B cell (primary cell): Measurements from ENCODE around the gene PDPK1. TPM values are rescaled to one million over a fixed set of nuclear protein-coding genes. Genes with fewer than 3 reads are reported as not detected.

Experiments
- ATAC-seq: fragments of 200-7000 bp; cut with Tn5 transposase; one replicate; pipeline ENCODE4 v1.10.0; 2021; ENCODE audit warnings: low read depth, mild to moderate bottlenecking, moderate number of reproducible peaks, moderate library complexity
- CTCF ChIA-PET: fragments of 350-600 bp; sonication (Branson Sonifier 250); formaldehyde crosslinking; loops from one replicate; lab custom pipeline; 2021; ENCODE audit warnings: antibody characterized with exemption, inconsistent platforms; lab: Charles Lee
- POLR2A ChIA-PET: fragments of 350-600 bp; sonication (Branson Sonifier 250); formaldehyde crosslinking; loops from one replicate; lab custom pipeline; 2021; ENCODE audit warnings: antibody characterized with exemption; lab: Charles Lee
- DNase-seq: peaks from one replicate; pipeline ENCODE4 v3.0.0; 2013
- H2AFZ ChIP-seq: 2 replicates; pipeline ENCODE4 v1.6.1; 2012; ENCODE audit warnings: mild to moderate bottlenecking, low read depth, low read length; ENCODE audit not compliant: insufficient read depth, poor library complexity, severe bottlenecking
- H3K27ac ChIP-seq, 2 donors: 1 replicate in 1 of 2; 2 replicates in 1 of 2; pipeline ENCODE4 v1.5.1; 2012 to 2013; ENCODE audit warnings: low read length in 2 of 2, mild to moderate bottlenecking in 2 of 2, moderate library complexity in 1 of 2
- H3K27me3 ChIP-seq, 4 experiments: fragments of 200-600 bp in 1 of 4; sonication (generic) in 1 of 4; replicated peaks in 1 of 4; 1 replicate in 2 of 4; 2 replicates in 2 of 4; pipeline versions ENCODE4 v1.6.1 to v1.7.0; 2013 to 2016; ENCODE audit warnings: low read length in 3 of 4, mild to moderate bottlenecking in 2 of 4, mixed read lengths in 1 of 4, moderate library complexity in 1 of 4; ENCODE audit not compliant: insufficient read depth in 4 of 4, control insufficient read depth in 3 of 4; ENCODE audit errors: control extremely low read depth in 1 of 4
- H3K36me3 ChIP-seq, 2 experiments: replicated peaks in 1 of 2; 1 replicate in 1 of 2; 2 replicates in 1 of 2; pipeline versions ENCODE4 v1.6.1 to v1.7.1; 2013; ENCODE audit warnings: low read length in 1 of 2; ENCODE audit not compliant: insufficient read depth in 2 of 2, control insufficient read depth in 1 of 2; ENCODE audit errors: control extremely low read depth in 1 of 2, extremely low read depth in 1 of 2
- H3K4me1 ChIP-seq, 2 donors: fragments of 200-600 bp in 1 of 2; sonication (generic) in 1 of 2; 1 replicate in 1 of 2; 2 replicates in 1 of 2; pipeline versions ENCODE4 v1.5.1 to v1.6.1; 2013 to 2017; ENCODE audit warnings: low read length in 2 of 2; ENCODE audit not compliant: control insufficient read depth in 2 of 2, insufficient read depth in 2 of 2
- H3K4me2 ChIP-seq: replicated peaks from 2 replicates; pipeline ENCODE3; 2012; ENCODE audit warnings: mild to moderate bottlenecking, low read depth, low read length; ENCODE audit not compliant: poor library complexity, severe bottlenecking
- H3K4me3 ChIP-seq, 5 experiments: fragments of 200-600 bp in 1 of 5; sonication (generic) in 1 of 5; 1 replicate in 3 of 5; 2 replicates in 2 of 5; pipeline versions ENCODE4 v1.5.1 to v1.7.0; 2011 to 2016; ENCODE audit warnings: low read length in 4 of 5, mild to moderate bottlenecking in 4 of 5, low read depth in 2 of 5, control low read depth in 1 of 5, moderate library complexity in 1 of 5; ENCODE audit not compliant: insufficient read depth in 1 of 5; ENCODE audit errors: control extremely low read depth in 1 of 5, extremely low read depth in 1 of 5
- H3K79me2 ChIP-seq: fragments of 200-600 bp; sonication (generic); one replicate; pipeline ENCODE4 v1.6.0; 2016; ENCODE audit warnings: low read length; ENCODE audit not compliant: control insufficient read depth, insufficient read depth
- H3K9ac ChIP-seq: fragments of 200-600 bp; sonication (generic); 2 replicates; pipeline ENCODE4 v1.6.1; 2017; ENCODE audit warnings: mild to moderate bottlenecking, low read length, moderate library complexity
- H3K9me3 ChIP-seq, 3 donors: one replicate each; pipeline versions ENCODE4 v1.6.1 to v1.7.1; 2013; ENCODE audit warnings: low read length in 2 of 3; ENCODE audit not compliant: control insufficient read depth in 2 of 3, insufficient read depth in 1 of 3; ENCODE audit errors: control extremely low read depth in 1 of 3
- H4K20me1 ChIP-seq: 2 replicates; pipeline ENCODE4 v1.6.0; 2012; ENCODE audit warnings: mild to moderate bottlenecking, low read length; ENCODE audit not compliant: insufficient read depth, control insufficient read depth, poor library complexity, severe bottlenecking
- H3K27ac Mint-ChIP-seq: one replicate; pipeline ENCODE4 v1.8.0; 2021; ENCODE audit warnings: mixed read lengths
- H3K27me3 Mint-ChIP-seq: one replicate; pipeline ENCODE4 v1.8.0; 2021; ENCODE audit warnings: mixed read lengths
- H3K4me1 Mint-ChIP-seq: one replicate; pipeline ENCODE4 v1.8.0; 2021; ENCODE audit warnings: mixed read lengths
- H3K4me3 Mint-ChIP-seq: one replicate; pipeline ENCODE4 v1.8.0; 2021; ENCODE audit warnings: mixed read lengths
- H3K9me3 Mint-ChIP-seq: one replicate; pipeline ENCODE4 v1.8.0; 2022; ENCODE audit warnings: mixed read lengths; ENCODE audit not compliant: insufficient read depth
- EZH2 ChIP-seq: IDR thresholded peaks from 2 replicates; pipeline ENCODE4 v1.6.1; 2012; ENCODE audit warnings: borderline replicate concordance, low read depth, mild to moderate bottlenecking, moderate library complexity, low read length; ENCODE audit not compliant: insufficient read depth, poor library complexity, severe bottlenecking
- WGBS: methylation state at CpG from one replicate; pipeline ENCODE4 v1.1.5; 2013; ENCODE audit warnings: missing lambda C conversion rate; ENCODE audit not compliant: insufficient coverage; 5-methylcytosine and 5-hydroxymethylcytosine counted together
- intact Hi-C: fragments of 100-400 bp; cut with micrococcal nuclease; formaldehyde crosslinking; loops from one replicate; pipeline ENCODE4 v1.10.0; 2022
- polyA plus RNA-seq: library from polyadenylated mRNA; depleted of rRNA; stranded (reverse); fragments of >200 nt; gene quantifications from 2 replicates; pipeline ENCODE4 v1.2.3, GENCODE V29; 2012
- total RNA-seq, 2 donors: library from RNA; stranded (reverse); fragments of 120-200 nt in 1 of 2; gene quantifications; 1 replicate in 1 of 2; 2 replicates in 1 of 2; pipeline versions ENCODE4 v1.2.3 to v1.2.4, GENCODE V29; 2013 to 2022
- TF ChIP-seq, protein P1 (sequence below): fragments of 200-600 bp; IDR thresholded peaks from one replicate; pipeline ENCODE4 v1.8.0; 2022; ENCODE audit warnings: antibody characterized with exemption, mild to moderate bottlenecking

PDPK1 gene
- total and polyA plus RNA-seq, 2 donors (not counting 1 experiment from before 2014, with no cell fraction given): 32.5 to 84.1 TPM

DNA sequence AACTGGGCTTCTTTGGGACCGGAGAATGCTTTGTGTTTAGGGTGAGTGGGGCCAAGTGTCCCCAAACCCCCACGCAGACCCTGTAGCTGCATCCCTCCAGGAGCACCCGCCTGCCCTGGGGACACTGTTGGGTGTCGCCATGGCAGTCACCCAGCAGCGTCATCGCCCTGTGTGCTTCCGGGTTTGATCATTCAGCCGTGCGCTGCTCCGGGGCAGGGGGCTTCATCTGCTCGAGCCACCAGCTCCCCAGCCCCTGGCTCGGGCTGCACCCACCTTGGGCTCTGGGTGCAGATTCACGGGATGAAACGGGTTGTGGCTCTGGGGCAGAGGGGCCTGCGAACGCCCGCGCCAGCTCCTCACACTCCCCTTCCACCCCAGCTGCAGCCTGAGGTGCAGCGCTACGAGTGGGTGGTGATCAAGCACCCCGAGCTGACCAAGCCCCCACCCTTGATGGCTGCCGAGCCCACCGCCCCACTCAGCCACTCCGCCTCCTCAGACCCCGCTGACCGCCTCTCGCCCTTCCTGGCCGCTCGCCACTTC, 37.9 kb upstream of the PDPK1 start:
- Histone ChIP-seq H3K9me3 (no peaks in the 10 kb centered on the region), H3K27me3 (no peaks in the 10 kb centered on the region), H3K4me3 (no peak overlapping the region), H2AFZ (no peak overlapping the region), H3K9ac (no peak overlapping the region), H3K27ac (no peak overlapping the region), H3K4me1 (peaks cover 0 to 8% of the 10 kb centered on the region in 2 donors), H3K4me2 (no peak overlapping the region), H3K79me2 (peaks cover 22% of the 10 kb centered on the region), H4K20me1 (no peaks in the 10 kb centered on the region), H3K36me3 (peaks cover 0 to 4% of the 10 kb centered on the region in 2 experiments)
- WGBS: 95% methylated on average over 29 of the region's 29 CpGs
- Mint-ChIP-seq H3K27ac (no peak overlapping the region), H3K4me3 (no peak overlapping the region), H3K9me3 (no peaks in the 10 kb centered on the region), H3K4me1 (peaks cover 2% of the 10 kb centered on the region), H3K27me3 (no peaks in the 10 kb centered on the region)
- TF ChIP-seq, protein P1, sequence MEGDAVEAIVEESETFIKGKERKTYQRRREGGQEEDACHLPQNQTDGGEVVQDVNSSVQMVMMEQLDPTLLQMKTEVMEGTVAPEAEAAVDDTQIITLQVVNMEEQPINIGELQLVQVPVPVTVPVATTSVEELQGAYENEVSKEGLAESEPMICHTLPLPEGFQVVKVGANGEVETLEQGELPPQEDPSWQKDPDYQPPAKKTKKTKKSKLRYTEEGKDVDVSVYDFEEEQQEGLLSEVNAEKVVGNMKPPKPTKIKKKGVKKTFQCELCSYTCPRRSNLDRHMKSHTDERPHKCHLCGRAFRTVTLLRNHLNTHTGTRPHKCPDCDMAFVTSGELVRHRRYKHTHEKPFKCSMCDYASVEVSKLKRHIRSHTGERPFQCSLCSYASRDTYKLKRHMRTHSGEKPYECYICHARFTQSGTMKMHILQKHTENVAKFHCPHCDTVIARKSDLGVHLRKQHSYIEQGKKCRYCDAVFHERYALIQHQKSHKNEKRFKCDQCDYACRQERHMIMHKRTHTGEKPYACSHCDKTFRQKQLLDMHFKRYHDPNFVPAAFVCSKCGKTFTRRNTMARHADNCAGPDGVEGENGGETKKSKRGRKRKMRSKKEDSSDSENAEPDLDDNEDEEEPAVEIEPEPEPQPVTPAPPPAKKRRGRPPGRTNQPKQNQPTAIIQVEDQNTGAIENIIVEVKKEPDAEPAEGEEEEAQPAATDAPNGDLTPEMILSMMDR: no peak
- TF ChIP-seq EZH2: no peak
- DNase-seq: no peak
- intact Hi-C loops: loop anchor here (10.0 kb wide), 1 partner anchor 475 kb away; the partner anchor contains the start of gene NHERF2
- ChIA-PET CTCF (interaction anchor here (0.9 to 3.0 kb wide), 9 partner anchors 10 to 306 kb away, joined by 3 to 41 read pairs (median 6); partner anchors contain the start of genes ABCA3 and ECI1), POLR2A (no interaction called here)
- ATAC-seq: no peak

DNA sequence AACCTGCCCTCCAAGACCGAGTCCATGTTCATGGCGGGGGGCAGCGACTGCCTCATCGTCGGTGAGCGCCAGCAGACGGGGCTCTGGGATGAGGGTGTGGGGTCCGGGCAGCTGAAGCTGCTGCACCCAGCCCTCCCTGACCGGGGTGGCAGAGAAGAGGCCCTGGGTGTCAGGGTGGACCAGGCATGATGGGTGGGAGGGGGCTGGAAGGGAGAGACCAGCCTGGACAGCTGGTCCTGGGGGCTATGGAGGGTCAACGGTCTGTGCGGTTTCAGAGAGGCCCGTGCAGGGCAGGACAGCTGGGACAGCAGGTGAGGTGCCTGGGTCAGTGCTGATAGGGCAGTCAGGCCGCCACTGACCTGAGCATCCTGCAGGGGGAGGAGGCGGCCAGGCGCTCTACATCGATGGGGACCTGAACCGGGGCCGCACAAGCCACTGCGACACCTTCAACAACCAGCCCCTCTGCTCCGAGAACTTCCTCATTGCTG, 37.3 kb upstream of the PDPK1 start:
- Histone ChIP-seq H3K9me3 (no peaks in the 10 kb centered on the region), H3K4me3 (no peak overlapping the region), H3K4me2 (no peak overlapping the region), H3K4me1 (peaks cover 0 to 8% of the 10 kb centered on the region in 2 donors), H3K79me2 (peaks cover 22% of the 10 kb centered on the region), H3K27ac (no peak overlapping the region), H2AFZ (no peak overlapping the region), H4K20me1 (no peaks in the 10 kb centered on the region), H3K27me3 (no peaks in the 10 kb centered on the region), H3K36me3 (peaks cover 0 to 4% of the 10 kb centered on the region in 2 experiments), H3K9ac (no peak overlapping the region)
- WGBS: 93% methylated on average over 18 of the region's 20 CpGs
- H3K4me1 Mint-ChIP-seq: peaks cover 6% of the 10 kb centered on the region
- TF ChIP-seq EZH2: no peak
- TF ChIP-seq, protein P1: no peak
- no peak overlapping the region for H3K4me3 Mint-ChIP-seq
- intact Hi-C loops: loop anchor here (10.0 kb wide), 1 partner anchor 476 kb away; the partner anchor contains the start of gene NHERF2
- no peak overlapping the region for H3K27ac Mint-ChIP-seq
- ChIA-PET CTCF (interaction anchor here (0.9 to 3.0 kb wide), 17 partner anchors 10 to 478 kb away, joined by 3 to 41 read pairs (median 6); partner anchors contain the start of genes ABCA3, AMDHD2, CEMP1 and ECI1), POLR2A (interaction anchor here (1.3 kb wide), 1 partner anchor 306 kb away, joined by 3 read pairs; no protein-coding TSS in a partner anchor)
- ATAC-seq (no peak), DNase-seq (peak; percentile 35)
- H3K9me3 Mint-ChIP-seq: no peaks in the 10 kb centered on the region
- no peaks in the 10 kb centered on the region for H3K27me3 Mint-ChIP-seq
